ENCODE results near the gene CUBN.
A peak's percentile ranks its signal among the peaks of the same experiment; 100 is the strongest.

The CUBN gene

GRCh38 chr10:17077346-17077781 lies 52.2 kb downstream of the CUBN start:
- no peak overlapping the region for H3K4me3 ChIP-seq (replicated peaks in 1 of 2; ENCODE audit: low read depth in 2 of 2, low read length in 2 of 2)
- DNase-seq (ENCODE audit: low read depth in 2 of 2), result peak in 1 of 2 donors; percentile 52
- TF ChIP-seq CTCF (IDR thresholded peaks at IDR 0.05; ENCODE audit: low read depth, low read length), result no peak

GRCh38 chr10:17076626-17077345 lies 52.8 kb downstream of the CUBN start:
- no peak overlapping the region for H3K4me3 ChIP-seq (replicated peaks in 1 of 2; ENCODE audit: low read depth in 2 of 2, low read length in 2 of 2)
- no peak for TF ChIP-seq CTCF (IDR thresholded peaks at IDR 0.05; ENCODE audit: low read depth, low read length)
- DNase-seq (ENCODE audit: low read depth in 2 of 2), result no peak

GRCh38 chr10:17075533-17076359 lies 53.9 kb downstream of the CUBN start:
- no peak overlapping the region for H3K4me3 ChIP-seq (replicated peaks in 1 of 2; ENCODE audit: low read depth in 2 of 2, low read length in 2 of 2)
- peak; percentile 94 to 98 for DNase-seq (ENCODE audit: low read depth in 2 of 2)
- TF ChIP-seq CTCF (IDR thresholded peaks at IDR 0.05; ENCODE audit: low read depth, low read length), result no peak

GRCh38 chr10:17074541-17074847 lies 55.1 kb downstream of the CUBN start:
- H3K4me3 ChIP-seq (replicated peaks in 1 of 2; ENCODE audit: low read depth in 2 of 2, low read length in 2 of 2), result no peak overlapping the region
- DNase-seq (ENCODE audit: low read depth in 2 of 2), result peak in 1 of 2 donors; percentile 79
- no peak for TF ChIP-seq CTCF (IDR thresholded peaks at IDR 0.05; ENCODE audit: low read depth, low read length)

GRCh38 chr10:17073725-17074540 lies 55.7 kb downstream of the CUBN start:
- DNase-seq (ENCODE audit: low read depth in 2 of 2), result peak in 1 of 2 donors; percentile 66

More at GRCh38 chr10:17073725-17074540, 55.7 kb downstream of the CUBN start:
- no peak overlapping the region for H3K4me3 ChIP-seq (replicated peaks in 1 of 2; ENCODE audit: low read depth in 2 of 2, low read length in 2 of 2)
- TF ChIP-seq CTCF (IDR thresholded peaks at IDR 0.05; ENCODE audit: low read depth, low read length), result no peak
